HEK293T (cell line): ENCODE data around the gene NAP1L4.

Experiments used
- TARDBP ChIP-seq: fragments of 450-650 bp; IDR thresholded peaks from 2 replicates; pipeline ENCODE4 v1.6.1; 2016
- TF ChIP-seq, protein P1 (sequence below): fragments of 450-650 bp; IDR thresholded peaks from 2 replicates; pipeline ENCODE4 v1.6.1; 2016

DNA sequence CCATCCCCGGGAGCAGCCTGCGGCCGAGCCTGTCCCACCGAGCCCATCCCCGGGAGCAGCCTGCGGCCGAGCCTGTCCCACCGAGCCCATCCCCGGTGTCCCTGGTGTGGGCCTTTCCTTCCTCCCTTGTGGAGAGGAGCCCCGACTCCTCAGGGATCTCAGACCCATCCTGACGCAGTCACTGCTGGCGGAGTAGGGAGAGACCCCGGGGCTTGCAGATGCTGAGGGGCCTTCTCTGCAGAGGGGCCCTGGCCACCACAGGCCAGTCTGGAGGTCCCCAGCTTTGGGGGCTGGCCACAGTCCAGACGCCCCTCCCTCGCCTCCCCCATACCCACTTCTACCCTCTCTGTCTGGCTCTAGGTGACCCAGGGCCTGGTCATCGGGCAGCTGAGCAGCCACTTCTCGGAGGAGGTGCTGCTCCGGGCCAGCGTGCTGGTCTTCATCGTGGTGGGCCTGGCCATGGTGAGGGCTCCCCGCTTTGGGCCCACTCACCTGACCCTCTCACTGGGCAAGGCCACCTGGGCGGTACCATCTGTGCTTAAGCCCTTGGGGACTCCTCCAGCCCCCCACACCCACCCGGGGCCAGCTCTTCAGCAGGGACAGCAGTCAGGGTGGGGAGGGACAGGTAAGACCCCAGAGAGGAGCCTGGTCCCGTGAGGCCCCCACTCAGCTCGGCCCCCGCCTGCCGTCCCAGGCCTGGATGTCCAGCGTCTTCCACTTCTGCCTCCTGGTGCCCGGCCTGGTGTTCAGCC lies 70.2 kb downstream of the NAP1L4 start:
- TF ChIP-seq TARDBP = no peak
- TF ChIP-seq, protein P1, sequence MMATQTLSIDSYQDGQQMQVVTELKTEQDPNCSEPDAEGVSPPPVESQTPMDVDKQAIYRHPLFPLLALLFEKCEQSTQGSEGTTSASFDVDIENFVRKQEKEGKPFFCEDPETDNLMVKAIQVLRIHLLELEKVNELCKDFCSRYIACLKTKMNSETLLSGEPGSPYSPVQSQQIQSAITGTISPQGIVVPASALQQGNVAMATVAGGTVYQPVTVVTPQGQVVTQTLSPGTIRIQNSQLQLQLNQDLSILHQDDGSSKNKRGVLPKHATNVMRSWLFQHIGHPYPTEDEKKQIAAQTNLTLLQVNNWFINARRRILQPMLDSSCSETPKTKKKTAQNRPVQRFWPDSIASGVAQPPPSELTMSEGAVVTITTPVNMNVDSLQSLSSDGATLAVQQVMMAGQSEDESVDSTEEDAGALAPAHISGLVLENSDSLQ = no peak
